DMS 273 (cell line): ENCODE results near the gene CFAP410.
A peak's percentile ranks its signal among the peaks of the same experiment; 100 is the strongest.
"Not testable (repeated sequence)": the region's sequence is repeated elsewhere in the genome, so short reads cannot be mapped to it uniquely, and the experiment has no call there.

Experiments used
- DNase-seq: peaks from one replicate; lab custom pipeline; 2025; ENCODE audit not compliant: unreplicated experiment; lab: John Stamatoyannopoulos, UW

CFAP410 gene

GRCh38 chr21:44318489-44319285, 20.5 kb downstream of the CFAP410 start:
- no peak for DNase-seq

GRCh38 chr21:44317871-44318270, 21.3 kb downstream of the CFAP410 start:
- no peak for DNase-seq

GRCh38 chr21:44317241-44317782, 21.9 kb downstream of the CFAP410 start:
- no peak for DNase-seq

- no peak for DNase-seq
Measured at GRCh38 chr21:44316277-44316900, 22.8 kb downstream of the CFAP410 start.

GRCh38 chr21:44315691-44316203, 23.4 kb downstream of the CFAP410 start:
- peak; percentile 46 for DNase-seq

GRCh38 chr21:44314561-44314960, 24.6 kb downstream of the CFAP410 start:
- DNase-seq, result no peak

- no peak for DNase-seq
Measured at GRCh38 chr21:44314128-44314527, 25.1 kb downstream of the CFAP410 start.

- no peak for DNase-seq
Measured at GRCh38 chr21:44313451-44313850, 25.7 kb downstream of the CFAP410 start.

GRCh38 chr21:44312716-44313115, 26.5 kb downstream of the CFAP410 start:
- no peak for DNase-seq

GRCh38 chr21:44312089-44312488, 27.1 kb downstream of the CFAP410 start:
- DNase-seq, result no peak

- DNase-seq, result peak; percentile 18
Measured at GRCh38 chr21:44310628-44311507, 28.3 kb downstream of the CFAP410 start.

GRCh38 chr21:44306936-44307704, 32.1 kb downstream of the CFAP410 start:
- no peak for DNase-seq

- no peak for DNase-seq
Measured at GRCh38 chr21:44305691-44306090, 33.5 kb downstream of the CFAP410 start.

GRCh38 chr21:44304877-44305293, 34.3 kb downstream of the CFAP410 start:
- peak; percentile 66 for DNase-seq

- no peak for DNase-seq
Measured at GRCh38 chr21:44304011-44304616, 35.1 kb downstream of the CFAP410 start.

- DNase-seq, result no peak
Measured at GRCh38 chr21:44303490-44303981, 35.7 kb downstream of the CFAP410 start.

GRCh38 chr21:44302573-44303401, 36.4 kb downstream of the CFAP410 start:
- DNase-seq, result not testable (repeated sequence)

GRCh38 chr21:44301961-44302406, 37.2 kb downstream of the CFAP410 start:
- DNase-seq, result peak; percentile 44

GRCh38 chr21:44301141-44301540, 38.0 kb downstream of the CFAP410 start:
- DNase-seq, result no peak
